CD8-positive, alpha-beta memory T cell (primary cell): ENCODE data around the gene SHROOM3. TPM values are rescaled to one million over a fixed set of nuclear protein-coding genes. Genes with fewer than 3 reads are reported as not detected.
"Not testable (repeated sequence)": the region's sequence is repeated elsewhere in the genome, so short reads cannot be mapped to it uniquely, and the experiment has no call there.

ENCODE experiments used
- CTCF ChIA-PET: fragments of 350-600 bp; sonication (Branson Sonifier 250); formaldehyde crosslinking; loops from one replicate; lab custom pipeline; 2021; ENCODE audit warnings: antibody characterized with exemption; lab: Charles Lee
- POLR2A ChIA-PET: fragments of 350-600 bp; sonication (Branson Sonifier 250); formaldehyde crosslinking; loops from one replicate; lab custom pipeline; 2021; ENCODE audit warnings: antibody characterized with exemption; lab: Charles Lee
- DNase-seq, 5 donors: peaks; one replicate each; pipeline versions ENCODE4 v3.0.0 to v3.0.0-alpha.2; 2020 to 2022; ENCODE audit warnings: mixed read lengths in 1 of 5
- H3K27ac ChIP-seq: one replicate; pipeline ENCODE4 v1.7.0; 2013; ENCODE audit warnings: low read depth, mild to moderate bottlenecking, low read length, moderate library complexity
- H3K27me3 ChIP-seq: 2 replicates; pipeline ENCODE4 v1.7.0; 2013; ENCODE audit warnings: low read length, mild to moderate bottlenecking; ENCODE audit not compliant: insufficient read depth, poor library complexity, severe bottlenecking
- H3K36me3 ChIP-seq: 2 replicates; pipeline ENCODE4 v1.7.0; 2013; ENCODE audit warnings: mild to moderate bottlenecking, low read length, moderate library complexity; ENCODE audit not compliant: insufficient read depth
- H3K4me1 ChIP-seq: 2 replicates; pipeline ENCODE4 v1.7.0; 2013; ENCODE audit warnings: mild to moderate bottlenecking, low read length, moderate library complexity; ENCODE audit not compliant: insufficient read depth
- H3K4me3 ChIP-seq: 2 replicates; pipeline ENCODE4 v1.7.0; 2013; ENCODE audit warnings: mild to moderate bottlenecking, low read length
- H3K9me3 ChIP-seq: 2 replicates; pipeline ENCODE4 v1.7.0; 2013; ENCODE audit warnings: mild to moderate bottlenecking, low read length
- H3K27ac Mint-ChIP-seq, 8 donors: one replicate each; pipeline ENCODE4 v1.8.0; 2020 to 2021; ENCODE audit warnings: mixed read lengths in 8 of 8, mild to moderate bottlenecking in 6 of 8, inconsistent platforms in 3 of 8, moderate library complexity in 3 of 8
- H3K27me3 Mint-ChIP-seq, 2 donors: one replicate each; pipeline ENCODE4 v1.8.0; 2020 to 2021; ENCODE audit warnings: mixed read lengths in 2 of 2, mild to moderate bottlenecking in 1 of 2, moderate library complexity in 1 of 2
- H3K36me3 Mint-ChIP-seq, 3 donors: one replicate each; pipeline ENCODE4 v1.8.0; 2020 to 2021; ENCODE audit warnings: mixed read lengths in 3 of 3, inconsistent platforms in 1 of 3, mild to moderate bottlenecking in 1 of 3
- H3K4me1 Mint-ChIP-seq, 3 donors: one replicate each; pipeline ENCODE4 v1.8.0; 2020 to 2021; ENCODE audit warnings: mixed read lengths in 3 of 3, inconsistent platforms in 1 of 3, mild to moderate bottlenecking in 1 of 3
- H3K4me3 Mint-ChIP-seq, 7 donors: one replicate each; pipeline ENCODE4 v1.8.0; 2020 to 2021; ENCODE audit warnings: mixed read lengths in 7 of 7, mild to moderate bottlenecking in 6 of 7, moderate library complexity in 4 of 7, inconsistent platforms in 2 of 7
- H3K9me3 Mint-ChIP-seq, 5 donors: one replicate each; pipeline ENCODE4 v1.8.0; 2020 to 2022; ENCODE audit warnings: mixed read lengths in 5 of 5, mild to moderate bottlenecking in 3 of 5, moderate library complexity in 2 of 5, inconsistent platforms in 1 of 5
- polyA plus RNA-seq: library from polyadenylated mRNA; unstranded; fragments of 300-500 nt; fragmentation: Illumina TruSeq; gene quantifications from one replicate; pipeline ENCODE4 v1.2.3, GENCODE V29; 2021
- total RNA-seq, 2 experiments: library from RNA; stranded (reverse); gene quantifications; one replicate each; pipeline ENCODE4 v1.2.3, GENCODE V29; 2021

Gene SHROOM3
- total and polyA plus RNA-seq, 3 experiments from 2014 or later, result not detected

GRCh38 chr4:76600447-76600846, 165.4 kb downstream of the SHROOM3 start:
- no peaks in the 10 kb centered on the region for H3K4me1 ChIP-seq
- Mint-ChIP-seq H3K27ac (no peak overlapping the region), H3K27me3 (peaks cover 6 to 21% of the 10 kb centered on the region in 2 donors), H3K4me1 (no peaks in the 10 kb centered on the region), H3K4me3 (no peak overlapping the region), H3K36me3 (no peaks in the 10 kb centered on the region), H3K9me3 (no peaks in the 10 kb centered on the region)
- ChIA-PET POLR2A (no interaction called here), CTCF (no interaction called here)
- H3K27me3 ChIP-seq, result no peaks in the 10 kb centered on the region
- DNase-seq, result no peak
- H3K4me3 ChIP-seq, result no peak overlapping the region
- H3K9me3 ChIP-seq, result no peaks in the 10 kb centered on the region
- H3K27ac ChIP-seq, result no peak overlapping the region
- no peaks in the 10 kb centered on the region for H3K36me3 ChIP-seq

GRCh38 chr4:76601791-76602190, 166.8 kb downstream of the SHROOM3 start:
- H3K4me1 Mint-ChIP-seq, result no peaks in the 10 kb centered on the region
- H3K27me3 ChIP-seq, result no peaks in the 10 kb centered on the region
- no peaks in the 10 kb centered on the region for H3K4me1 ChIP-seq
- no peaks in the 10 kb centered on the region for H3K9me3 ChIP-seq
- ChIA-PET CTCF (no interaction called here), POLR2A (no interaction called here)
- no peak overlapping the region for H3K27ac ChIP-seq
- H3K4me3 Mint-ChIP-seq, result no peak overlapping the region
- no peak overlapping the region for H3K4me3 ChIP-seq
- H3K36me3 ChIP-seq, result no peaks in the 10 kb centered on the region
- no peaks in the 10 kb centered on the region for H3K9me3 Mint-ChIP-seq
- peaks cover 8 to 21% of the 10 kb centered on the region in 2 donors for H3K27me3 Mint-ChIP-seq
- no peak for DNase-seq
- H3K27ac Mint-ChIP-seq, result no peak overlapping the region
- H3K36me3 Mint-ChIP-seq, result no peaks in the 10 kb centered on the region

- DNase-seq, result no peak
- no peak overlapping the region for H3K27ac Mint-ChIP-seq
- CTCF ChIA-PET, result no interaction called here
- H3K27me3 Mint-ChIP-seq, result peaks cover 9 to 15% of the 10 kb centered on the region in 2 donors
- Histone ChIP-seq H3K36me3 (no peaks in the 10 kb centered on the region), H3K27ac (no peak overlapping the region), H3K4me1 (no peaks in the 10 kb centered on the region), H3K27me3 (no peaks in the 10 kb centered on the region), H3K4me3 (no peak overlapping the region), H3K9me3 (no peaks in the 10 kb centered on the region)
- POLR2A ChIA-PET, result no interaction called here
- no peaks in the 10 kb centered on the region for H3K4me1 Mint-ChIP-seq
- H3K4me3 Mint-ChIP-seq, result no peak overlapping the region
- H3K36me3 Mint-ChIP-seq, result no peaks in the 10 kb centered on the region
- H3K9me3 Mint-ChIP-seq, result no peaks in the 10 kb centered on the region
These were observed 170.1 kb downstream of the SHROOM3 start for GRCh38 chr4:76605099-76605563.

- H3K27me3 Mint-ChIP-seq, result peaks cover 11 to 13% of the 10 kb centered on the region in 2 donors
- DNase-seq, result no peak
- H3K4me3 Mint-ChIP-seq, result no peak overlapping the region
- no peaks in the 10 kb centered on the region for H3K36me3 Mint-ChIP-seq
- POLR2A ChIA-PET, result no interaction called here
- no peak overlapping the region for H3K27ac ChIP-seq
- CTCF ChIA-PET, result no interaction called here
- no peaks in the 10 kb centered on the region for H3K9me3 ChIP-seq
- H3K4me1 Mint-ChIP-seq, result no peaks in the 10 kb centered on the region
- H3K9me3 Mint-ChIP-seq, result no peaks in the 10 kb centered on the region
- no peak overlapping the region for H3K27ac Mint-ChIP-seq
- no peak overlapping the region for H3K4me3 ChIP-seq
- H3K4me1 ChIP-seq, result no peaks in the 10 kb centered on the region
- no peaks in the 10 kb centered on the region for H3K27me3 ChIP-seq
- H3K36me3 ChIP-seq, result no peaks in the 10 kb centered on the region
These were observed 171.7 kb downstream of the SHROOM3 start for GRCh38 chr4:76606645-76607265.

GRCh38 chr4:76607266-76607799, 172.3 kb downstream of the SHROOM3 start:
- no peak for DNase-seq
- Mint-ChIP-seq H3K36me3 (no peaks in the 10 kb centered on the region), H3K27ac (no peak overlapping the region), H3K4me1 (no peaks in the 10 kb centered on the region), H3K9me3 (no peaks in the 10 kb centered on the region), H3K4me3 (no peak overlapping the region), H3K27me3 (peaks cover 11 to 13% of the 10 kb centered on the region in 2 donors)
- Histone ChIP-seq H3K4me1 (no peaks in the 10 kb centered on the region), H3K9me3 (no peaks in the 10 kb centered on the region), H3K27ac (no peak overlapping the region), H3K4me3 (no peak overlapping the region), H3K27me3 (no peaks in the 10 kb centered on the region), H3K36me3 (no peaks in the 10 kb centered on the region)
- CTCF ChIA-PET, result no interaction called here
- POLR2A ChIA-PET, result no interaction called here

- Histone ChIP-seq H3K36me3 (no peaks in the 10 kb centered on the region), H3K9me3 (no peaks in the 10 kb centered on the region), H3K27me3 (no peaks in the 10 kb centered on the region), H3K27ac (no peak overlapping the region), H3K4me1 (no peaks in the 10 kb centered on the region), H3K4me3 (no peak overlapping the region)
- no peaks in the 10 kb centered on the region for H3K4me1 Mint-ChIP-seq
- H3K27me3 Mint-ChIP-seq, result peaks cover 10% of the 10 kb centered on the region in 2 donors
- no peaks in the 10 kb centered on the region for H3K9me3 Mint-ChIP-seq
- ChIA-PET POLR2A (no interaction called here), CTCF (interaction anchor here (0.9 kb wide), 1 partner anchor 10 kb away, joined by 3 read pairs; no protein-coding TSS in a partner anchor)
- H3K27ac Mint-ChIP-seq, result no peak overlapping the region
- H3K4me3 Mint-ChIP-seq, result no peak overlapping the region
- DNase-seq, result no peak
- no peaks in the 10 kb centered on the region for H3K36me3 Mint-ChIP-seq
These were observed 172.8 kb downstream of the SHROOM3 start for GRCh38 chr4:76607846-76608245.

- H3K9me3 Mint-ChIP-seq, H3K36me3 Mint-ChIP-seq, H3K4me1 Mint-ChIP-seq, H3K36me3 ChIP-seq, H3K27me3 ChIP-seq, POLR2A ChIA-PET, DNase-seq, H3K27ac ChIP-seq, H3K4me3 ChIP-seq, H3K4me1 ChIP-seq, H3K27ac Mint-ChIP-seq, H3K9me3 ChIP-seq, H3K4me3 Mint-ChIP-seq: not testable (repeated sequence)
- H3K27me3 Mint-ChIP-seq, result peaks cover 8 to 15% of the 10 kb centered on the region in 2 donors
- CTCF ChIA-PET, result interaction anchor here (0.9 kb wide), 1 partner anchor 9 kb away, joined by 3 read pairs; no protein-coding TSS in a partner anchor
These were observed 173.5 kb downstream of the SHROOM3 start for GRCh38 chr4:76608549-76608948.

- H3K36me3 Mint-ChIP-seq, result no peaks in the 10 kb centered on the region
- ChIA-PET CTCF (no interaction called here), POLR2A (no interaction called here)
- no peak overlapping the region for H3K27ac ChIP-seq
- H3K4me1 ChIP-seq, result no peaks in the 10 kb centered on the region
- no peak overlapping the region for H3K4me3 ChIP-seq
- no peaks in the 10 kb centered on the region for H3K9me3 ChIP-seq
- H3K27ac Mint-ChIP-seq, result peak overlapping the region in 1 of 8 donors; percentile 47
- no peaks in the 10 kb centered on the region for H3K27me3 ChIP-seq
- H3K4me3 Mint-ChIP-seq, result no peak overlapping the region
- no peaks in the 10 kb centered on the region for H3K4me1 Mint-ChIP-seq
- H3K36me3 ChIP-seq, result no peaks in the 10 kb centered on the region
- peaks cover 11 to 16% of the 10 kb centered on the region in 2 donors for H3K27me3 Mint-ChIP-seq
- no peaks in the 10 kb centered on the region for H3K9me3 Mint-ChIP-seq
- DNase-seq, result no peak
These were observed 175.9 kb downstream of the SHROOM3 start for GRCh38 chr4:76610751-76611547.
